BLaER1 (cell line): ENCODE measurements around the gene CLEC4G.

Source experiments
- H3K27ac ChIP-seq: shearing (Covaris generic); formaldehyde crosslinking; 2 replicates; pipeline ENCODE4 v1.8.1; 2022
- H3K27me3 ChIP-seq: shearing (Covaris generic); formaldehyde crosslinking; 2 replicates; pipeline ENCODE4 v1.8.1; 2022
- H3K36me3 ChIP-seq: shearing (Covaris generic); formaldehyde crosslinking; 2 replicates; pipeline ENCODE4 v1.8.1; 2022
- H3K4me1 ChIP-seq: shearing (Covaris generic); formaldehyde crosslinking; 2 replicates; pipeline ENCODE4 v1.8.1; 2022
- H3K4me2 ChIP-seq: shearing (Covaris generic); formaldehyde crosslinking; 2 replicates; pipeline ENCODE4 v1.8.1; 2022
- H3K4me3 ChIP-seq: shearing (Covaris generic); formaldehyde crosslinking; 2 replicates; pipeline ENCODE4 v1.8.1; 2022
- H3K9ac ChIP-seq: shearing (Covaris generic); formaldehyde crosslinking; 2 replicates; pipeline ENCODE4 v1.8.1; 2022
- H3K9me3 ChIP-seq: shearing (Covaris generic); formaldehyde crosslinking; 2 replicates; pipeline ENCODE4 v1.8.1; 2022
- H4K20me1 ChIP-seq: shearing (Covaris generic); formaldehyde crosslinking; 2 replicates; pipeline ENCODE4 v1.8.1; 2022
- Cebpa-rat ChIP-seq: shearing (Covaris generic); IDR thresholded peaks from 2 replicates; pipeline ENCODE4 v1.8.1; 2022

The CLEC4G gene

DNA sequence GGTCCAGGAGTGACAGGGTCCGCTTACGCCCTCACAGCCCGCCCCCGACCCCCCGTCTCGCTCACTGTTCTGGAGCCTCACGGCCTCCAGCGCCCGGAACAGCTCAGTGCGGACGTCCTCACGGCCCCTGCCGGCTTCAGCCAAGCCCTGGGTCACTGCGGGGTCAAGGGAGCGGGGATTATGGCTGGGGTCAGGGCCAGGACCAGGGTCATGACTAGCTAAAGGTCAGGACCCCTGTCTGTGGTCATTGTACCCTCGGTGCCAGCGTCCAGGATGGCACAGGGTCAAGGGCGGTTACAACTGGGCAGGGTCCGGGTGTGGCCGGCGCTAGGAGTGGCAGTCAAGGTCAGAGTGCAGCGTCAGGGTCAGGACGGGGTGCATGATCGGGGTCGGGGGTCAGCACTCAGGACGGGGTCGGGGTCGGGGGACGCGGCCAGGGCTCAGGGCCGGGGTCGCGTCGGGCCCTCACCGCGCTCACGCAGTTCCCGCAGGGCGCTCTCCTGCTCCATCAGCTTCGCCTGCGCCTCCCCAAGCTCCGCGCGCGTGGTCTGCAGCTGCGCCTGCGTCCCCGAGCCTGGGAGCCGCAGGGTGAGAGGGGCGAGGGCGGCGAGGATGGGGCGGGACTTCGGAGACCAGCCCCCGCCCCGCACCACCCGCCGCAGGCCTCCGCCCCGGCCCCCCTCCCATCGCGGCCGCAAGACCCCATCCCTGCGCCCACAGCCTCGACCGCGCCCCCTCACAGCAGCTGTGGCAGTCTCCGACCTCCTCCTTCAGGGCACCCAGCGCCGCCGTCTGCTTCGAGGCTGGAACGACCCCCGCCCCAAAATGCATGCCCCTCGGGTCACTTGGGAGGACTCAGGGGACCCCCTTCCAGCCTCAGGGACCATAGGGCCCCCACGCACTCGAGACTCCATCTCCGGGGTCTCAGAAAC is 1.4 kb downstream of the CLEC4G start:
- H3K36me3 ChIP-seq: no peaks in the 10 kb centered on the region
- TF ChIP-seq Cebpa-rat: no peak
- H3K4me2 ChIP-seq: no peak overlapping the region
- no peak overlapping the region for H3K4me3 ChIP-seq
- H3K4me1 ChIP-seq: no peaks in the 10 kb centered on the region
- H4K20me1 ChIP-seq: peaks cover 7% of the 10 kb centered on the region; the same call in 1 of the 2 replicates
- no peaks in the 10 kb centered on the region for H3K9me3 ChIP-seq
- no peak overlapping the region for H3K27ac ChIP-seq
- no peak overlapping the region for H3K9ac ChIP-seq
- peaks cover 55% of the 10 kb centered on the region for H3K27me3 ChIP-seq

DNA sequence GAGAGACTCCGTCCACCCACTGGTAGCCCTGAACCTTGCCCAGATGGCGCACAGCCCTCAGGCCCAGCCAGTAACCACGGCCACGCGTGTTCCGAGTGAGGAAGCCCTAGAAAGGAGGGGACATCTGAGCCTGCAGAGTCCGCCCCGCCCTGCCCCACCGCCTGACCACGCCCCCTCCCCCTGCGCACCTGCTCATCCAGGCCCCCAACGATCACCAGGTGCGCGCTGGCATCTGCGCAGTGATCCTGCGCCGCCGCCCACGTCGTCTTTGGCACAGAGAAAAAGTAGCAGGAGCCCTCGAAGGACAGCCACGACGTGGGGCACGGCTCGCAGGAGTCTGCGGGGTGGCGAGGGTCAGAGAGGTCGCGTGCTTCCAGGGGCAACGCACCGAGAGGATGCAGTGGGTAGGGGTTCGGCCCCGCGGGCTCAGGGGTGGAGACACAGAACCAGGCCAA is 2.1 kb downstream of the CLEC4G start:
- Histone ChIP-seq H3K4me2 (no peak overlapping the region), H3K27ac (no peak overlapping the region), H3K4me1 (no peaks in the 10 kb centered on the region), H3K9ac (no peak overlapping the region), H3K9me3 (no peaks in the 10 kb centered on the region), H3K4me3 (no peak overlapping the region), H4K20me1 (peaks cover 7% of the 10 kb centered on the region; the same call in 1 of the 2 replicates), H3K27me3 (peaks cover 55% of the 10 kb centered on the region), H3K36me3 (no peaks in the 10 kb centered on the region)
- TF ChIP-seq Cebpa-rat: no peak

DNA sequence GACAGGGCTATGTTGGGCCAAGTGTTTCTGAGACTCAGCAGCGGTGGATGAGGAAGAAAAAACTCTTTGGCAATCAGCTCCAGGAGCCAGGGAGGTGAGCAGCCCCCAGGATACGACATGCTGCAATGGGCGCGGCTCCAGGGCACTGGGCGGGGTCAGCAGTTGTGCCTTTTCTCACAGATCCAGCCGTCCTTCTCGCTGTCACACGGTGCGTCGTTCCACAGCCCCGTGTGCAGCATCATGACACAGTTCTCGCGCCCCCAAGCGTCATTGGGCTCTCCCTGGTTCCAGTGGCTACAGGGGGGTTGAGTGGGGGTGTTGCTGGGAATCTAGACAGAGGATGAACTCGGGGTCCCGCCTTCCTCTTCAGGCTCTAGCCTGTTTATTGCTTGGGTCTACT is 2.7 kb downstream of the CLEC4G start:
- no peak overlapping the region for H3K9ac ChIP-seq
- H3K4me3 ChIP-seq: no peak overlapping the region
- H3K27ac ChIP-seq: no peak overlapping the region
- no peak for TF ChIP-seq Cebpa-rat
- H3K36me3 ChIP-seq: no peaks in the 10 kb centered on the region
- H3K27me3 ChIP-seq: peaks cover 55% of the 10 kb centered on the region
- H3K4me2 ChIP-seq: no peak overlapping the region
- H3K4me1 ChIP-seq: no peaks in the 10 kb centered on the region
- H4K20me1 ChIP-seq: peaks cover 7% of the 10 kb centered on the region; the same call in 1 of the 2 replicates
- no peaks in the 10 kb centered on the region for H3K9me3 ChIP-seq

DNA sequence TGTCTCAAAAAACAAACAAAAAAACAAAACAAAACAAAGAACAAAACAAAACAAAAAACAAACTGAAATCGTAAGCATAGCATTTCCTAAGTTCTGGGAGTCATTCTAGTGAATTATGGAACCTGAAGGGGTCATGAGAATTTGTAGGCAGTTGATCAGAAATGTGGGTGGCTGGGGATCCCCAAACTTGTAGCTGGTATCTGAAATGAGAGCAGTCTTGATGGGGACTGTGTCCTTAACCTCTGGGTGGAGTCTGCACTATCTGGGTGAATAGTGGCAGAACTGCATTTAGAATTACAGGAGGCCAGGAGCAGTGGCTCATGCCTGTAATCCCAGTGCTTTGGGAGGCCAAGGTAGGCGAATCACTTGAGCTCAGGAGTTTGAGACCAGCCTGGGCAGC is 6.1 kb downstream of the CLEC4G start:
- peaks cover 36% of the 10 kb centered on the region for H3K27me3 ChIP-seq
- H3K9me3 ChIP-seq: no peaks in the 10 kb centered on the region
- no peak overlapping the region for H3K9ac ChIP-seq
- no peaks in the 10 kb centered on the region for H3K36me3 ChIP-seq
- H3K4me1 ChIP-seq: peaks cover 19% of the 10 kb centered on the region
- H3K4me2 ChIP-seq: no peak overlapping the region
- TF ChIP-seq Cebpa-rat: no peak
- no peak overlapping the region for H3K4me3 ChIP-seq
- peaks cover 7% of the 10 kb centered on the region; the same call in 1 of the 2 replicates for H4K20me1 ChIP-seq
- no peak overlapping the region for H3K27ac ChIP-seq

DNA sequence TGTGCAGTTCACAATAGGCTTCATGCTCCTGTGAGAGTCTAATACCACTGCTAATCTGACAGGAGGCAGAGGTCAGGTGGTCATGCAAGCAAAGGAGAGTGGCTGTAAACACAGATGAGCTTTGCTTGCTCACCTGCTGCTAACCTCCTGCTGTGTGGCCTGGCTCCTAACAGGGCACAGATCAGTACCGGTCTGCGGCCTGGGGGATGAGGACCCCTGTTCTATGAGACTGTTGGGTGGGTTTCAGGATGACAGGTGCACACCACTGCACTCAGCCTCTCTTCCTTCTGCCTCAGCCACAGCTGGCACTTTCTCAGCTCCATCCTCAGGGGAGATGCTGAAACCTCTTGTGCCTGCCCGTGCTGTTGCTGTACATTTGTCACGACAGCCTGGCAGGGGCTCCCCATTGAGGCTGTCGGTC is 9.7 kb downstream of the CLEC4G start:
- Histone ChIP-seq H3K4me2 (peak overlapping the region; percentile 59), H3K9ac (no peak overlapping the region), H3K27ac (no peak overlapping the region), H3K4me3 (no peak overlapping the region), H3K27me3 (peaks cover under 1% of the 10 kb centered on the region; the same call in 1 of the 2 replicates), H4K20me1 (no peaks in the 10 kb centered on the region), H3K9me3 (no peaks in the 10 kb centered on the region), H3K36me3 (no peaks in the 10 kb centered on the region), H3K4me1 (peaks cover 45% of the 10 kb centered on the region)
- TF ChIP-seq Cebpa-rat: no peak

DNA sequence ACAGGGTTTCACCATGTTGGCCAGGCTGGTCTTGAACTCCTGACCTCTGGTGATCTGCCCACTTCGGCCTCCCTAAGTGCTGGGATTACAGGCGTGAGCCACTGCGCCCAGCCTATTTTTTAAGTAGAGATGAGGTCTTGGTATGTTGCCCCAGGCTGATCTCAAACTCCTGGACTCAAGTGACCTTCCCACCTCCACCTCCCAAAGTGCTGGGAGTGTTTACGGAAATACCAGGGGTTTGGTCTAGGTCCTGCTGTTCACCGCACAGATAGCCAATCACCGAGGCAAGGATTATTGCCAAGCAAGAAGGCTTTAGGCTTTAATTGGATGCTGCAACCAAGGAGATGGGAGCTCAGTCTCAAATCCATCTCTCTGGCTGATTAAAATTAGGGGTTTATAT is 11.6 kb downstream of the CLEC4G start:
- H3K36me3 ChIP-seq: no peaks in the 10 kb centered on the region
- H3K9ac ChIP-seq: no peak overlapping the region
- peak overlapping the region; percentile 12; the same call in 1 of the 2 replicates for H3K4me2 ChIP-seq
- no peaks in the 10 kb centered on the region for H4K20me1 ChIP-seq
- no peak overlapping the region for H3K4me3 ChIP-seq
- H3K27ac ChIP-seq: no peak overlapping the region
- H3K9me3 ChIP-seq: peaks cover 6% of the 10 kb centered on the region
- no peaks in the 10 kb centered on the region for H3K27me3 ChIP-seq
- H3K4me1 ChIP-seq: peaks cover 48% of the 10 kb centered on the region
- no peak for TF ChIP-seq Cebpa-rat

DNA sequence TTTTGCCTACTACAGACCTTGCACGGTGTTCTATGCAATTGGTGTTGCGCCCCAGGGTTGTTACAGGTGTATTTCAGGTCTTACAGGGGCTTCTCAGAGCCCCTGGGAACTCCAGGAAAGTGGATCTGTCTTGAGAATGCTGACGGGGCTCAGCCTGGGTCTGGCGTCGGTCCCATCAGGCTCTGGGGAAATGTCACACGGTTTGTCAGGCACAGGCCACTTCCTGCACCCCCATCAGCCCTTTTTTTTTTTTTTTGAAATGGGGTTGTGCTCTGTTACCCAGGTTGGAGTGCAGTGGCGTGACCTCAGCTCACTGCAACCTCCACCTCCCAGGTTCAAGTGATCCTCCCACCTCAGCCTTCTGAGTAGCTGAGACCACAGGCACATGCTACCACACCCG is 13.2 kb downstream of the CLEC4G start:
- no peak overlapping the region for H3K9ac ChIP-seq
- H3K9me3 ChIP-seq: peaks cover 6% of the 10 kb centered on the region
- no peaks in the 10 kb centered on the region for H3K27me3 ChIP-seq
- H3K4me2 ChIP-seq: peak overlapping the region; percentile 81
- no peaks in the 10 kb centered on the region for H4K20me1 ChIP-seq
- H3K4me1 ChIP-seq: peaks cover 62% of the 10 kb centered on the region
- H3K4me3 ChIP-seq: no peak overlapping the region
- no peak overlapping the region for H3K27ac ChIP-seq
- no peaks in the 10 kb centered on the region for H3K36me3 ChIP-seq
- no peak for TF ChIP-seq Cebpa-rat

DNA sequence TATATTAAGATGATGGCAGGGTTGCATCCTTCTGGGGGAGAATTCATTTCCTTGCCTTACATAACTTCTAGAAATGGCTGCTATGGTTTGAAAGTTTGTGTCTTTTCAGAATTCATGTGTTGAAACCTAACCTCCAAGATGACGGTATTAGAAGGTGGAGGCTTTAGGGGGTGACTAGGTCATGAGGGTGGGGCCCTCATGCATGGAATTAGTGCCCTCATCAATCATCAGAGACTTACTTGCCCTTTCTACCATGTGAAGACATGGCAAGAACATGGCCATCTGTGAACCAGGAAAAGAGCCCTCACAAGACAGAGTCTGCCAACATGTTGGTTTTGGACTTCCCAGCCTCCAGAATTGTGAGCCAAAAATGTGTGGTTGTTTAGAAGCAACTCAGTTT is 15.1 kb downstream of the CLEC4G start:
- Histone ChIP-seq H3K9ac (no peak overlapping the region), H3K9me3 (peaks cover 6% of the 10 kb centered on the region), H3K27ac (no peak overlapping the region), H3K27me3 (no peaks in the 10 kb centered on the region), H3K4me1 (peaks cover 47% of the 10 kb centered on the region), H3K4me3 (no peak overlapping the region), H4K20me1 (no peaks in the 10 kb centered on the region), H3K4me2 (no peak overlapping the region), H3K36me3 (no peaks in the 10 kb centered on the region)
- TF ChIP-seq Cebpa-rat: no peak

DNA sequence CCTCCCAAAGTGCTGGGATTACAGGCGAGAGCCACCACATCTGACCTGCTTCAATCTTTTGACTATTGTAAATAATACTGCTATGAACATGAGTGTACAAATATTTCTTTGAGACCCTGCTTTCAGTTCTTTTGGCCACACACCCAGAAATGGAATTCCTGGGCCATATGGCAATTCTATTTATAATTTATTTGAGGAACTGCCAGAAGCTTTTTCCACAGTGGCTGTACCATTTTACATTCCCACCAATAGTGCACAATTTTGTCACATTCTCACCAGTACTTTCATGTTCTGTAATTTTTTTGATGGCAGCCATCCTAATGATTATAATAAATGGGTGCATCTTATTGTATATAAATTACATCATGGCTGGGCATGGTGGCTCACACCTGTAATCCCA is 16.2 kb downstream of the CLEC4G start:
- Histone ChIP-seq H3K36me3 (no peaks in the 10 kb centered on the region), H3K27me3 (no peaks in the 10 kb centered on the region), H3K9ac (no peak overlapping the region), H3K9me3 (peaks cover 6% of the 10 kb centered on the region), H3K4me2 (no peak overlapping the region), H4K20me1 (no peaks in the 10 kb centered on the region), H3K4me1 (peaks cover 42% of the 10 kb centered on the region), H3K4me3 (no peak overlapping the region), H3K27ac (no peak overlapping the region)
- no peak for TF ChIP-seq Cebpa-rat

DNA sequence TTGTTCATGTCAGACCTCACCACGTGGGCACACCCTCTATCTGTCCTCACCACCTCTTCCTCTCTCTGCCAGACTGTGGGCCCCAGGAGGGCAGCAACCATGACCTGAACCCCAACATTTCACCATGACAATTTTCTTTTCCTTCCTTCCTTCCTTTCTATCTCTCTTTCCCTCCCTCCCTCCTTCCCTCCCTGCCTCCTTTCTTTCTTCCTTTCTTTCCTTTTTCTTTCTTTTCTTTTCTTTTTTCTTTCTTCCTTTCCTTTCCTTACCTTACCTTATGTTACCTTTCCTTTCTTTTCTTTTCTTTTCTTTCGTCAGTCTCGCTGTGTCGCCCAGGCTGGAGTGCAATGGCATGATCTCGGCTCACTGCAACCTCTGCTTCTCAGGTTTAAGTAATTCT is 21.3 kb downstream of the CLEC4G start:
- 0 out of 2 replicates have a peak overlapping the region, but pooled peaks have one; percentile 18 for H3K27ac ChIP-seq
- no peaks in the 10 kb centered on the region for H3K36me3 ChIP-seq
- no peak overlapping the region for H3K4me3 ChIP-seq
- no peak for TF ChIP-seq Cebpa-rat
- no peaks in the 10 kb centered on the region for H4K20me1 ChIP-seq
- H3K27me3 ChIP-seq: no peaks in the 10 kb centered on the region
- H3K9me3 ChIP-seq: no peaks in the 10 kb centered on the region
- H3K4me1 ChIP-seq: peaks cover 68% of the 10 kb centered on the region
- peak overlapping the region; percentile 37 for H3K4me2 ChIP-seq
- no peak overlapping the region for H3K9ac ChIP-seq
